ENCODE measurements around the gene C1GALT1.

- no peak for TF ChIP-seq CTCF (IDR thresholded peaks at IDR 0.05)
- no peak for TF ChIP-seq POLR2A (IDR thresholded peaks at IDR 0.05)
Observed at GRCh38 chr7:7235347-7235746, 53.0 kb downstream of the C1GALT1 start.
